Activated CD8-positive, alpha-beta memory T cell treated with anti-CD3 and anti-CD28 coated beads, Interleukin-2, amount 50 U/mL, for 24 hours (primary cell): ENCODE data around the gene GIGYF1.
"Not testable (repeated sequence)": the region's sequence is repeated elsewhere in the genome, so short reads cannot be mapped to it uniquely, and the experiment has no call there.

Experiments used
- DNase-seq: peaks from one replicate; pipeline ENCODE4 v3.0.0-alpha.2; 2020; ENCODE audit errors: extremely low read depth

GIGYF1 gene, protein sequence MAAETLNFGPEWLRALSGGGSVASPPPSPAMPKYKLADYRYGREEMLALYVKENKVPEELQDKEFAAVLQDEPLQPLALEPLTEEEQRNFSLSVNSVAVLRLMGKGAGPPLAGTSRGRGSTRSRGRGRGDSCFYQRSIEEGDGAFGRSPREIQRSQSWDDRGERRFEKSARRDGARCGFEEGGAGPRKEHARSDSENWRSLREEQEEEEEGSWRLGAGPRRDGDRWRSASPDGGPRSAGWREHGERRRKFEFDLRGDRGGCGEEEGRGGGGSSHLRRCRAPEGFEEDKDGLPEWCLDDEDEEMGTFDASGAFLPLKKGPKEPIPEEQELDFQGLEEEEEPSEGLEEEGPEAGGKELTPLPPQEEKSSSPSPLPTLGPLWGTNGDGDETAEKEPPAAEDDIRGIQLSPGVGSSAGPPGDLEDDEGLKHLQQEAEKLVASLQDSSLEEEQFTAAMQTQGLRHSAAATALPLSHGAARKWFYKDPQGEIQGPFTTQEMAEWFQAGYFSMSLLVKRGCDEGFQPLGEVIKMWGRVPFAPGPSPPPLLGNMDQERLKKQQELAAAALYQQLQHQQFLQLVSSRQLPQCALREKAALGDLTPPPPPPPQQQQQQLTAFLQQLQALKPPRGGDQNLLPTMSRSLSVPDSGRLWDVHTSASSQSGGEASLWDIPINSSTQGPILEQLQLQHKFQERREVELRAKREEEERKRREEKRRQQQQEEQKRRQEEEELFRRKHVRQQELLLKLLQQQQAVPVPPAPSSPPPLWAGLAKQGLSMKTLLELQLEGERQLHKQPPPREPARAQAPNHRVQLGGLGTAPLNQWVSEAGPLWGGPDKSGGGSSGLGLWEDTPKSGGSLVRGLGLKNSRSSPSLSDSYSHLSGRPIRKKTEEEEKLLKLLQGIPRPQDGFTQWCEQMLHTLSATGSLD (N-terminal part only)

GRCh38 chr7:100694098-100694745 is at the start of gene GIGYF1:
Gene GIGYF1, minus strand, starts transcription at chr7:100694250. Its CDS starts 6,012 bp downstream, at chr7:100688238.
- no peak for DNase-seq

DNA sequence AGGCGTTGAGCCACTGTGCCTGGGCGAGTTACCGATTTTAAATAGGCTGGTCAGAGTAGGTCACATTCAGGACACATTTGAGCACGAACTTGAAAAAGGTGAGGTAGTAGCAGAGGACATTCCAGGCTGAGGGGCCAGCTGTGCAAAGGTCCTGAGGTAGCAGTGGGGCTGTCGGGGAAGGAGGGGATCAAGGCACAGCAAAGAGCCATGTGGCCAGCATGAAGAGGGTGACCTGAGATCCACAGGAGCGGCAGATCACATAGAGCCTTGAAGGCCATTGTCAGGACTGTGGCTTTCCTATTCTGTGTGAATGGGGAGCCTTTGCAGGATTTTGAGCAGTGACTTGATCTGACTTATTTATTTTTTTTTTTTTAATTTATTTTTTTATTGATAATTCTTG is 45.9 kb upstream of the GIGYF1 start:
- DNase-seq = no peak

GRCh38 chr7:100736671-100737070 is 42.6 kb upstream of the GIGYF1 start:
- no peak for DNase-seq

DNA sequence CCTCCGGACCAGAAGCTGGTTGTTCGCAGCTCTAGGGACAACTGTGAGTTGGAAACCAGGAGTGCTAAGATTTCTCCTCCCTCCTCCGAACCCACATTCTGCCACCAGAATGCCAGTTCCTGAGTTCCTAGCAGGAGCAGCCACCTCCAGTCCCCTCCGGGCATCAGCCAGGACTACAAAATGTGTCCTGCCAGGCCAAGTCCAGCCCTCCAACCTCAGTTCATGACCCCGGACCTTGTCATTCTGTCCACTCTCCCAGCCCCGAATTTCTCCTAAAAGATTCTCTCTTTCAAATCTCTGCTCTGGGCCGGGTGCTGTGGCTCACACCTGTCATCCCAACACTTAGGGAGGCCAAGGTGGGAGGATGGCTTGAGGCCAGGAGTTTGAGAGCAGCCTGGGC is 41.7 kb upstream of the GIGYF1 start:
- DNase-seq = no peak

- no peak for DNase-seq
These were observed 38.0 kb upstream of the GIGYF1 start for GRCh38 chr7:100731937-100732636.

DNA sequence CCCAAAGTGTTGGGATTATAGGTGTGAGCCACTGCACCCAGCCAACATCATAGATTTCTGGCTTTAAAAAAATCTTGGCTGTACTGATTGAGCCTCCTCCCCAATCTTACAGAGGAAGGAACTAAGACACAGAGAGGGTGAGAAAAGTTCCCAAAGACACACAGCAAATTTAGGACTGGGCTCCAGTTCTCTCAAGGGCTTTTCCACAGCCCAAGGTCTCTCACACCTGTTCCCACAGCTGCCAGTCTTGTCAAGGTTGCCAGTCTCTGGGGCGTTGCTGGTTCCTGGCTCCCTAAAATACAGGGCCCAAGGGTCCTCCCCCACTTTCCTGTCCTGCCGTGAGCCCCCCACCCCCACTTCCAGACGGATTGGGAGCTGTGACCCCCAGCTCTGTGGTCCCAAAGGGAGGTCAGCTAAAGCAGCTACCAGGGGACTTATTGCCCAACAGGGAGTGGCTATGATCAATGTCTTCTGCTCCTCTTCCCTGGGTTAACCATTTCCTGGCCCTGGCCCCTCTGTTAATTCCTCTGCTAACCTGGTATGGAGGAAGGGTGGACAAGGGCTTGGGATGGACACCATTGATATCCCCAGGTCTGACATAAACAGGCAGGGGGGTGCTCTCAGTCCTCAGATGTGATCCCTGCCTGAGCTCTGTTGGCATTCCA is 36.2 kb upstream of the GIGYF1 start:
- DNase-seq = no peak

DNA sequence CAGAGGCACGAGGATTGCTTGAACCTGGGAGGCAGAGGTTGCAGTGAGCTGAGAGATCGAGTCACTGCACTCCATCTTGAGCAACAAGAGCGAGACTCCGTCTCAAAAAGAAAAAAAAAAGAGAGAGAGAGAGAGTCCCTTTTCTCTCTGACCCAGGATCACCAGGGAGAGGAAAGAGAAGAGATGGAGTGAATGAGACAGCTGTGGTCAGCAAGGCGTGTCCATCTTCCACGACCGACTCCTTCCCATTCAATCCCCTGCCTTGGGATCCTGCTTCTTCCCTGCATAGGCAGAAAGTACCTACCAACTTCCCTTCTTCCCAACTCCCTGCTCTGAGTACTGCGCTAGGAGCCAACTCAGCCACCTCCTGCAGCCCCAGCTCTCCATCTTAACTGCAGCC is 34.1 kb upstream of the GIGYF1 start:
- DNase-seq = no peak

DNA sequence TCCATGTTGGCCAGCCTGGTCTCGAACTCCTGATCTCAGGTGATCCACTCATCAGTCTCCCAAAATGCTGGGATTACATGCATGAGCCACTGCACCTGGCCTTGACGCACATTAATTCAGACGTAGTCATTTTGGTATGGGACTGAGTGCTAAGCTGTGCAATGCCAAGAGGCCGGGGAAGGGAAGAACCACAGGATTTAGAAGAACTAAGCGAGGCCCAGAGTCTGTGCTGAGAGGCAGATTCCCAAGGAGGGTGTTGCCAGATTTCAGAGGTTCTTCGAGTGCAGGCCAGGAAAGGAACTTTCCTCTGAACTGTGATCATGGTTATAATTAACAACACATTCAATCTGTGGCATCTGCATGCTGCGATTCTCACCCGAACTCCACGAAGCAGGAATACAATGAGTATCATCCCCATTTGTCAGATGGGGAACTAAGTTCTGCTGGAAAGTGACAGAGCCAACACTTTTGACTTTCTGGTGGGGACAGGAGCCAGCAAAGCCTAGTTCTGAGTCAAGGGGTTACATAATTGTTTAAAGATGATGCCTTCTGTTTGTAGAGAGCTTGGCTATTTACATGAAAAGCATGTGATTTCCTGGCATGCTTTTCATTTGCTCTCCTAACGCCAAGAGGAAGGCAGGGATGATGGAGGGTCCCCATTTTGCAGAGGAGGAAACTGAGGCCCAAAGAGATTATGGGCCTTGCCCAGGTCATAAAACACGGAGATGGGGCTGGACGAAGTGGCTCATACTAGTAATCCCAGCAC is 33.1 kb upstream of the GIGYF1 start:
- no peak for DNase-seq

DNA sequence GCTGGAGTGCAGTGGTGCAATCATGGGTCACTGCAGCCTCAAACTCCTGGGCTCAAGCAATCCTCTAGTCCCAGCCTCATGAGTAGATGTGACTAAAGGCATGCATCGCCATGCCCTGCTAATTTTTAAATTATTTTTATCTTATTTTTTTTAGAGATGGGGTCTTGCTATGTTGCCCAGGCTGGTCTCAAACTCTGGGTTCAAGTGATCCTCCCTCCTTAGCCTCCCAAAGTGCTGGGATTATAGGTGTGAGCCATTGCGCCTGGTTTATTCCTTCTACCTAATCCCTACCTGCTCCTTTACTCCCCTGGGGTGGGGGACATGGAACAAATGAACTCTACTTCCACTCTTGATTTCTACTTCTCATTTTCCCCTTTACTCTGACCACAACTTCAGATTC is 30.3 kb upstream of the GIGYF1 start:
- not testable (repeated sequence) for DNase-seq

DNA sequence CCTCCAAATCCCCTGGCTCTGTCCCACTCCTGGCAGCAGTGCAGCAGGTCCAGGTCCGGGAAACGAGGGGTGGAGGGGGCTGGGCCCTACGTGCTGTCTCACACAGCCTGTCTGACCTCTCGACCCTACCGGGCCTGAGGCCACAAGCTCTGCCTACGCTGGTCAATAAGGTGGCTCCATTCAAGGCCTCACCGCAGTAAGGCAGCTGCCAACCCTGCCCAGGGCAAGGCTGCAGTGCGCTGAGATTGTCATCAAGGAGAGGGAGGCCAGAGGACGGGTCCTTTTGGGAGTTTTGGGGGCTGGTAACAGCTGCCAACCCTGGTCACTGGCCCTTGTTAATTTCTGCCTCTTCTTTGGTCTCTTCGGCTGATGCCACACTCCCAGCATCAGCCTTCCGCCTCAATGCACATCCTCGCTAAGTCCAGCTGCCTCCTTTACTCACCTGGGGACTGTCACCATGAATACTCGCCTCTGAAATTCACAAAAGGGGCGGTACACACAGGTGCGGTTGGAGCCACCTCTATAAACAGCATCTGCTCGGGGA is 29.8 kb upstream of the GIGYF1 start:
- DNase-seq = no peak

- no peak for DNase-seq
These were observed 28.6 kb upstream of the GIGYF1 start for GRCh38 chr7:100722480-100723212.

- no peak for DNase-seq
These were observed 27.4 kb upstream of the GIGYF1 start for GRCh38 chr7:100721505-100721812.

DNA sequence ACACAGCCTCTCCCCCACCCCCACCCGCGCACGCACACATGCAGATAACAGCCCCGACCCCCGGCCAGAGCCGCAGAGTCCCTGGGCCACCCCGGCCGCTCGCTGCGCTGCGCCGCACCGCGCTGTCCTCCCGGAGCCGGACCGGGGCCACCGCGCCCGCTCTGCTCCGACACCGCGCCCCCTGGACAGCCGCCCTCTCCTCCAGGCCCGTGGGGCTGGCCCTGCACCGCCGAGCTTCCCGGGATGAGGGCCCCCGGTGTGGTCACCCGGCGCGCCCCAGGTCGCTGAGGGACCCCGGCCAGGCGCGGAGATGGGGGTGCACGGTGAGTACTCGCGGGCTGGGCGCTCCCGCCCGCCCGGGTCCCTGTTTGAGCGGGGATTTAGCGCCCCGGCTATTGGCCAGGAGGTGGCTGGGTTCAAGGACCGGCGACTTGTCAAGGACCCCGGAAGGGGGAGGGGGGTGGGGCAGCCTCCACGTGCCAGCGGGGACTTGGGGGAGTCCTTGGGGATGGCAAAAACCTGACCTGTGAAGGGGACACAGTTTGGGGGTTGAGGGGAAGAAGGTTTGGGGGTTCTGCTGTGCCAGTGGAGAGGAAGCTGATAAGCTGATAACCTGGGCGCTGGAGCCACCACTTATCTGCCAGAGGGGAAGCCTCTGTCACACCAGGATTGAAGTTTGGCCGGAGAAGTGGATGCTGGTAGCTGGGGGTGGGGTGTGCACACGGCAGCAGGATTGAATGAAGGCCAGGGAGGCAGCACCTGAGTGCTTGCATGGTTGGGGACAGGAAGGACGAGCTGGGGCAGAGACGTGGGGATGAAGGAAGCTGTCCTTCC is 26.8 kb upstream of the GIGYF1 start:
- DNase-seq = no peak

GRCh38 chr7:100720279-100720670 is 26.2 kb upstream of the GIGYF1 start, which contains the start of gene EPO:
Gene EPO, plus strand, starts transcription at chr7:100720468. Its CDS starts 513 bp downstream, at chr7:100720981.
- DNase-seq = no peak

DNA sequence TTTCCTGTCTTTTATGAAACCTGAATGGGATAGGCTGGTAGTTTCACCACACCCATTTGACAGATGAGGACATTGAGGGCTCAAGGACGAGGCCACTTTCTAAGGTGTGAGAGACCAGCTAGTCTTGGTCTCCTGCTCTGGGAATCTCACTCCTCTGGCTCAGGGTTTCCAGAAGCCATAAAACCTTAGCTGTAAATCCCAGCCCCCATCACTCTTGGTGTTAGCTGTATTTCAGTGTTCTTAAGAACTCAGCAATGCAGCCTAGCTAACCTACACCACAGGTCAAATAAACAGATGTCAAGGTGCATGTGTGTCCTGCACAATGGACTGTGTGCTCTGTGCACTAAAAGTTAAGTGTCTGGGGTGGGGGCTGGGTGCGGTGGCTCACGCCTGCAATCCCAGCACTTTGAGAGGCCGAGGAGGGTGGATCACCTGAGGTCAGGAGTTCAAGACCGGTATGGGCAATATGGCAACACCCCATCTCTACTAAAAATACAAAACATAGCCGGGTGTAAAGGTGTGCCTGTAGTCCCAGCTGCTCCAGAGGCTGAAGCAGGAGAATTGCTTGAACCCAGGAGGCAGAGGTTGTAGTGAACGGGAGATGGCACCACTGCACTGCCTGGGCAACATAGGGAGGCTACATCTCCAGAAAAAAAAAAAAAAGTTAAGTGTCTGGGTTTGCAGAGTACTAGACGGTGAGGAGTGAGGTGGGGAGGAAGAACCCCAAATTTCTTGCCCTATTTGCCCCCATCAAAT is 25.7 kb upstream of the GIGYF1 start:
- no peak for DNase-seq

GRCh38 chr7:100717073-100717472 is 23.0 kb upstream of the GIGYF1 start:
- DNase-seq = not testable (repeated sequence)

DNA sequence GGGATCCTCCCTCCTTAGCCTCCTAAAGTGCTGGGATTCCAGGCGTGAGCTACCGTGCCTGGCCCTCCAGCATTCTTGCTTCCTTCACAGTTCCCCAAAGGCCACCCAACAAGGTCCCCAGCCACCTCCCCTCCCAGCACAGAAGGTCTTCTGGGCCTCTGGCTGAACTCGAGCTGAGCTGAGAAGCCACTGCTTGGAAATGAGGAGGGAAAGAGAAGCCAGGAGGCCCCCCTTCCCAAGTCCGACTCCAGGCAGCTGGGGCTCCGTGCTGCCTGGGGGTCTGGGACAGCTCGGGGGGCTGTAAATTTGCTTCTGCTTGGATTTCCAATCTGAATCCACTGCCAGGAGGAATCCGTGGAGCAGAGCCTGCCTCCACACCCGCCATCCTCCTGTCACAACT is 20.7 kb upstream of the GIGYF1 start:
- no peak for DNase-seq

- DNase-seq = no peak
These were observed 17.3 kb upstream of the GIGYF1 start for GRCh38 chr7:100711369-100711768.
